GM18861 (cell line): ENCODE results near the gene ARHGAP15.

Experiments
- ATAC-seq: cut with Tn5 transposase; IDR thresholded peaks from one replicate; pipeline ENCODE4 v1.9.1; 2021; ENCODE audit not compliant: unreplicated experiment

ARHGAP15 gene

DNA sequence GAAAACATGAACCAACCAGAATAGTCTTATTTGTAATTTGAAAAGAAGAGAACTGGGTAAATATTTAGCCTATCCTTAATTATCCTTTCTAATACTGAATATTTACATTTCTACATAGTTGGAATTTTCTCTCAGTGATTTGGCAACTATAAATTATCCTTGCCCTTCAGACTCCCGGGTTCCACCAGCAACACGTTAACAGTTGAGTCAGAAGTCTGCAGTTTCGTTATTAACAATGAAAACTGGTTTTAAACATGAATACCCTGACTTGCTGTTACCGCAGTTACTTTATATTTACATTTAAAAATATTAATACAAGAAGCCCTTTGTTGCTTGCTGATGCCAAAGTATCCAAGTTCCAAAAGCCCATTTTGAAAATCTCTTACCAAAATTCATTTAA, 673.0 kb downstream of the ARHGAP15 start:
- ATAC-seq, result peak; percentile 45

DNA sequence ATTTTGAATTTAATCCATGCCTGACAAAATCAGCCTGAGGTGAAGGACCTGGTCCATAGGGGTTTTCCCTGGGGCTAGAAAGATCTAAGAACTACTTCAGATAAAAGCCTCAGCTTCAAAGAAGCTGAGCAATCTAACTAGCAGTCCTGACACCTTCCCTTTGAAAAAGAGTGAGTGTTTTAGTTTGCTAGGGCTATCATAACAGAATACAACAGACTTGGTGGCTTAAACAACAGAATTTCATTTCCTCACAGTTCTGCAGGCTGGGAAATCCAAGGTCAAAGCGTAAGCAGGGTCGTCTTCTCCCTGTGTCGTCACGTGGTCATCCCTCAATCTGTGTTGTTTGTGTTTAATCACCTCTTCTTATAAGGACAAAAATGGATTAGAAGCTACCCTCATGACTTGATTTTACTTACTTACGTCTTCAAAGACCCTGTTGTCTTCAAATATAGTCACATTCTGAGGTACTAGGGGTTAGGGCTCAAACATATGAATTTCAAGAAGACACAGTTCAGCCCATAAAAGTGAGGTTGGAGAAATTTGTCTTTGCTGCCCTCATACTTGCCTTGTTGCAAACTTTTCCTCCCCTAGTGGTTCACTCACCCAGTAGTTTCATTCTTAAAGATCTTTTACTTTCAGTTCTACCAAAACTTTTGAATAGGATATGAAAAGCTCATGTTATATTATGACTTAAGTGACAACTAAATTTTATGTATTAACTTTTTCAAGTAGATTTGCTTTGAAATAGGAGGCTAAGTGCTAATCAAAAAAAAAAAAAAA, 673.8 kb downstream of the ARHGAP15 start:
- peak; percentile 86 for ATAC-seq

- ATAC-seq, result no peak
Observed at GRCh38 chr2:143803936-143804335, 674.7 kb downstream of the ARHGAP15 start.

DNA sequence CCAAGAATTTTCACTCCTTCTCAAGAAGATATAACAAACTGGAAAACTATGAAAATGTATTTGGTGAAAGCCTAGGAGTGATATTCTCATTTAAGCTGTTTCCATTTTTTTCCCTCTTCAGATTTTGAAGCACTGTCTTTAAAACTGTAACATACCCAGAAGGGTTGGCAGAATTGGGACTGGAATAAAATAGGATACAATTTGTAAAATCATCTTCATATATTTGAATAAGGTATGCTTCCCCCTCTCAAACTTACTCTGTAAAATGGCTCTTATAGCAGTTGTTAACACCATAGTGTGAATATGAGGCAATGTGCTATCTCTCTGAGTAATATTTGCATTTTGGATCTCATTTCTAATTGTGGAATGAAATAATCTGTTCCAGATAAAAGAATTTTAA, 676.4 kb downstream of the ARHGAP15 start:
- ATAC-seq, result no peak

DNA sequence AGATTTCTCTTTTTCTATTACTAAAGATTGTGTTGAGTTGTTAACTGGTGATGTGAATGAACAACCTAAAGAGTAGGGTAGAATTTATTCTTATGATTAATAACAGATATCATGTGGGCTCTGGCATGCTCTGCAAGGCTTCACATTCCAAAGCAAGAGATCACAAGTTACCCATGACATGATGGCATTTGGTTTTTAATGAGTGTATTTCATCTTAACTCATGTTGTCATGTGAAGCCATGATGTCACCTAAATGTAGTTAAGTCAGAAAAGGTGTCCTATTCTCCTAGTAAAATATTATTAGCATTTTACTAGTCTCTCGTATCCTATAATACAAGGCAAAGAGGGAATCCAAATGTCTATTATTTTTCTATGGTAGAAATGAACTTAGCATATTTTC, 678.0 kb downstream of the ARHGAP15 start:
- ATAC-seq, result no peak

- ATAC-seq, result no peak
Observed at GRCh38 chr2:143807671-143808070, 678.5 kb downstream of the ARHGAP15 start.

- ATAC-seq, result no peak
Observed at GRCh38 chr2:143808166-143808565, 678.9 kb downstream of the ARHGAP15 start.

GRCh38 chr2:143815082-143815481, 685.9 kb downstream of the ARHGAP15 start:
- ATAC-seq, result no peak

DNA sequence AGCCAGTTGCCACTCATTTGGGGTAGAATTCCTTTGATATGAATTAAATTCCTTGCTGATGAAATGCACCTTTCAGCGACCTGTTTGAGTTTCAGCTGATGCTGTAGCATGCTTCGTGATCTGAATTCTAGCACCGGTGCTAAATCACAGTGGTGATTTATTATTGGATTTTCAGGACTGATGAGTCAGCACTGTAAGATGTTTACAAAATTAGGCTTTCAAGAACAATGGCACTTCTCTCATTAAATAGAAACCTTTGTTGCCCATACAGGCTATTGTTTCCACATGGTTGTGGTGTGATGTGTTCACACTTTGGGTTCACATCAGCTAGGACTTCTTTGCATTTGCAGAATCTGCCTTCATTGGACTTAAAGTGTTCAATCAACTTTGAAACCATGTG, 687.7 kb downstream of the ARHGAP15 start:
- no peak for ATAC-seq
